Measurements from ENCODE around the gene ZNF786. TPM values are rescaled to one million over a fixed set of nuclear protein-coding genes. Genes with fewer than 3 reads are reported as not detected.
A peak's percentile ranks its signal among the peaks of the same experiment; 100 is the strongest.

ZNF786 gene
- total and polyA plus RNA-seq, 10 donors, result 2.8 to 10.6 (median 7.6) TPM

DNA sequence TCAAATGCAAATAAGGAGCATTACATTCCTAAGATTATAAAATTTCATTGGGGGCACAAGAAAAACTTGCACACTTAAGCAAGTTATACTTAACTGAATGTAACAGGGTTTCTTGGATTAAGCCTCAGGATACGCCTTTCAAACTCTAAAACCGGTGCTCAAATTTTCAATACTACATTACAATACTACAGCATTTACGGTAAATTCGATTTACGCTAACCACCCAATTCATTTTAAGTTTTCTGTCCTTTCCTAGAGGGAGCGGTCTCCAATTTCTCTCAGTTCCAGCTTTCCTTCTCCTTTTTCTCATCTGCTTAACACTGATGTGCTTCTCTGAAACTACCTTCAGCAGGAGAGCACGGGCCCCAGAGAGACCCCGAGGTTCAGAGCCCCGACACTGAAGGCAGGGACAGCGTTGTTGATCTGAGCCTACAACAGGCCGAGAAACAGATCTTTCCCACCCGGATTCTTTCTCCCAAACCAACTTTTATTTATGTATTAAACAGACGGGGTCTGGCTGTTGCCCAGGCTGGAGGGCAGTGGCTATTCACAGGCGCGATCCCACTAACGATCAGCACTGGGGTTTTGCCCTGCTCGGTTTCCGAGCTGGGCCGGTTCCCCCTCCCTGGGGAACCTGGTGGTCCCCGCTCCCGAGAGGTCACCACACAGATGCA lies 34.8 kb upstream of the ZNF786 start:
- WGBS, 5 donors, result 4 to 10% (median 5%) methylated on average over 20 to 21 of the region's 21 CpGs
- H3K36me3 ChIP-seq, result peaks cover 0 to 16% (median 8%) of the 10 kb centered on the region in 6 donors
- peak overlapping the region; percentile 69 to 93 (median 87) for H3K4me3 ChIP-seq
- H3K27ac ChIP-seq, result peak overlapping the region; percentile 92 to 99 (median 96)
- no peaks in the 10 kb centered on the region for H3K27me3 ChIP-seq (replicated peaks in 1 of 7)
- peaks cover 0 to 6% (median 4%) of the 10 kb centered on the region in 8 donors for H3K9me3 ChIP-seq
- H3K4me1 ChIP-seq, result peaks cover 6 to 28% (median 19%) of the 10 kb centered on the region in 6 donors
- TF ChIP-seq POLR2AphosphoS5 (IDR thresholded peaks at IDR 0.05) (no peak), POLR2A (IDR thresholded peaks at IDR 0.05) (no peak)
- TF ChIP-seq, protein P1, sequence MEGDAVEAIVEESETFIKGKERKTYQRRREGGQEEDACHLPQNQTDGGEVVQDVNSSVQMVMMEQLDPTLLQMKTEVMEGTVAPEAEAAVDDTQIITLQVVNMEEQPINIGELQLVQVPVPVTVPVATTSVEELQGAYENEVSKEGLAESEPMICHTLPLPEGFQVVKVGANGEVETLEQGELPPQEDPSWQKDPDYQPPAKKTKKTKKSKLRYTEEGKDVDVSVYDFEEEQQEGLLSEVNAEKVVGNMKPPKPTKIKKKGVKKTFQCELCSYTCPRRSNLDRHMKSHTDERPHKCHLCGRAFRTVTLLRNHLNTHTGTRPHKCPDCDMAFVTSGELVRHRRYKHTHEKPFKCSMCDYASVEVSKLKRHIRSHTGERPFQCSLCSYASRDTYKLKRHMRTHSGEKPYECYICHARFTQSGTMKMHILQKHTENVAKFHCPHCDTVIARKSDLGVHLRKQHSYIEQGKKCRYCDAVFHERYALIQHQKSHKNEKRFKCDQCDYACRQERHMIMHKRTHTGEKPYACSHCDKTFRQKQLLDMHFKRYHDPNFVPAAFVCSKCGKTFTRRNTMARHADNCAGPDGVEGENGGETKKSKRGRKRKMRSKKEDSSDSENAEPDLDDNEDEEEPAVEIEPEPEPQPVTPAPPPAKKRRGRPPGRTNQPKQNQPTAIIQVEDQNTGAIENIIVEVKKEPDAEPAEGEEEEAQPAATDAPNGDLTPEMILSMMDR (IDR thresholded peaks at IDR 0.05 in 8 of 11, conservative IDR thresholded peaks at IDR 0.05 in 3 of 11), result no peak
- no peak for DNase-seq
- intact Hi-C loops (cut with DNase I; ENCODE audit: low total_unique reads), result no loop called here

DNA sequence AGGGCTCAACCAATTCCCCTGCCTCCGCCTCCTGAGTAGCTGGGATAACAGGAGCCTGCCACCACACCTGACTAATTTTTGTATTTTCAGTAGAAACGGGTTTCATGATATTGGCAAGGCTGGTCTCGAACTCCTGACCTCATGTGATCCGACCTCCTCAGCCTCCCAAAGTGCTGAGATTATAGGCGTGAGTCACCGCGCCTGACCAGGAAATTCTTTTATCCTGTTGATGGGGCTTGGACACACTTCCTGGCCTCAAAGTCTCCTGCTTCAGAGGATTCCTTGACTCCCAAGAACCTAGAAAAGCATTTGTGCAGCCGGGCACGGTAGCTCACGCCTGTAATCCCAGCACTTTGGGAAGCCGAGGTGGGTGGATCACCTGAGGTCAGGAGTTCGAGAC lies 19.5 kb upstream of the ZNF786 start:
- peaks cover 0 to 5% (median 1%) of the 10 kb centered on the region in 6 donors for H3K36me3 ChIP-seq
- no peaks in the 10 kb centered on the region for H3K9me3 ChIP-seq
- DNase-seq, result no peak
- H3K27me3 ChIP-seq (replicated peaks in 1 of 7), result no peaks in the 10 kb centered on the region
- no peak overlapping the region for H3K27ac ChIP-seq
- H3K4me1 ChIP-seq, result no peaks in the 10 kb centered on the region
- H3K4me3 ChIP-seq, result no peak overlapping the region
- WGBS, 5 donors, result 88 to 92% (median 90%) methylated on average over 10 to 12 of the region's 12 CpGs
- intact Hi-C loops (cut with DNase I; ENCODE audit: low total_unique reads), result no loop called here
- TF ChIP-seq POLR2AphosphoS5 (IDR thresholded peaks at IDR 0.05) (no peak), POLR2A (IDR thresholded peaks at IDR 0.05) (no peak)
- TF ChIP-seq, protein P1 (IDR thresholded peaks at IDR 0.05 in 8 of 11, conservative IDR thresholded peaks at IDR 0.05 in 3 of 11), result no peak

DNA sequence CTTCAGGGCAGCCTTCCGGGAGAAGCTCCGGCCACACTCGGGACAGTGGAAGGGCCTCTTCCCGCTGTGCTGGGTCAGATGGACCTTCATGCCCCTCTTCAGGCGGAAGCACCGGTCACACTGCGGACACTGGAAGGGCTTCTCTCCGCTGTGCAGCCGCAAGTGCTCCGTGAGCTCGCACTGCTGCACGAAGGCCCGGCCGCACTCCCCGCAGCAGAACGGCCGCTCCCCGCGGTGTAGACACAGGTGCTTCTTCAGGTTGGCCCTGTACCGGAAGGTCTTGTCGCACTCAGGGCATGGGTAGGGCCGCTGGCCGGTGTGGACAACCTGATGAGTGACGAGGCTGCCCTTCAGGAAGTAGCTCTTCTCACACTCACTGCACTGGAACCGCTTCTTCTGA lies 14.2 kb upstream of the ZNF786 start:
- H3K27me3 ChIP-seq (replicated peaks in 1 of 7), result no peaks in the 10 kb centered on the region
- no peak overlapping the region for H3K4me3 ChIP-seq
- no peak overlapping the region for H3K27ac ChIP-seq
- WGBS, 5 donors, result 94 to 96% (median 95%) methylated on average over 11 to 25 of the region's 25 CpGs
- no peak for DNase-seq
- H3K36me3 ChIP-seq, result peaks cover 0 to 24% (median 6%) of the 10 kb centered on the region in 6 donors
- H3K4me1 ChIP-seq, result no peaks in the 10 kb centered on the region
- TF ChIP-seq POLR2AphosphoS5 (IDR thresholded peaks at IDR 0.05) (no peak), POLR2A (IDR thresholded peaks at IDR 0.05) (no peak)
- TF ChIP-seq, protein P1 (IDR thresholded peaks at IDR 0.05 in 8 of 11, conservative IDR thresholded peaks at IDR 0.05 in 3 of 11), result no peak
- intact Hi-C loops (cut with DNase I; ENCODE audit: low total_unique reads), result no loop called here
- no peaks in the 10 kb centered on the region for H3K9me3 ChIP-seq

DNA sequence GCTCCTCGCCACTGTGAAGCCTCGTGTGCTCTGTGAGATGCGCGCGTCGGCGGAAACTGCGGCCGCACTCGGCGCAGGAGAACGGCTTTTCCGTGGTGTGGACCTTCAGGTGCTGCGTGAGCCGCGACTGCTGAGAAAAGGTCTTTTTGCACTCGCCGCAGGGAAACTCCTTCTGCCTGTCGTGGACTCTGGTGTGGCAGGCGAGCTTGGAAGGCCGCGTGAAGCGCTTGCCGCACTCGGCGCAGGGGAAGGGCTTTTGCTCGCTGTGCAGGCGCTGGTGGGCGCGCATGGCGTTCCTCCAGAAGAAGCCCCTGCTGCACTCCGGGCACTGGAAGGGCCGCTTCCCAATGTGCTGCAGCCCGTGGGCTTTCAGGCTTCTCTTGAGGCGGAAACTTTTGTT lies 13.7 kb upstream of the ZNF786 start:
- Histone ChIP-seq H3K9me3 (no peaks in the 10 kb centered on the region), H3K27ac (no peak overlapping the region), H3K27me3 (replicated peaks in 1 of 7) (no peaks in the 10 kb centered on the region), H3K36me3 (peaks cover 0 to 24% (median 6%) of the 10 kb centered on the region in 6 donors), H3K4me3 (no peak overlapping the region), H3K4me1 (no peaks in the 10 kb centered on the region)
- 96 to 98% (median 97%) methylated on average over 23 to 35 of the region's 35 CpGs for WGBS, 5 donors
- no peak for TF ChIP-seq POLR2AphosphoS5 (IDR thresholded peaks at IDR 0.05)
- no peak for TF ChIP-seq POLR2A (IDR thresholded peaks at IDR 0.05)
- TF ChIP-seq, protein P1 (IDR thresholded peaks at IDR 0.05 in 8 of 11, conservative IDR thresholded peaks at IDR 0.05 in 3 of 11), result no peak
- intact Hi-C loops (cut with DNase I; ENCODE audit: low total_unique reads), result no loop called here
- DNase-seq, result no peak

All from spleen (tissue), 11 donors.